Stimulated activated CD8-positive, alpha-beta memory T cell treated with anti-CD3 and anti-CD28 coated beads, Interleukin-12 subunit alpha, Interleukin-12 subunit beta, amount 100 ng/mL, for 1 hour (primary cell): Measurements from ENCODE around the gene STYX.

Experiments used
- DNase-seq: peaks from one replicate; pipeline ENCODE4 v3.0.0-alpha.2; 2020; ENCODE audit warnings: low read depth

Gene STYX

GRCh38 chr14:52729925-52730708 lies at the start of gene STYX:
Gene STYX, plus strand, starts transcription at chr14:52730166. Its CDS starts 309 bp downstream, at chr14:52730475.
- DNase-seq = peak; percentile 94

- DNase-seq = no peak
These were observed 45.9 kb upstream of the STYX start for GRCh38 chr14:52683985-52684520.

- DNase-seq = no peak
These were observed 43.8 kb upstream of the STYX start for GRCh38 chr14:52686176-52686575.

GRCh38 chr14:52690983-52691760 lies 38.8 kb upstream of the STYX start:
- DNase-seq = no peak

GRCh38 chr14:52692248-52692962 lies 37.6 kb upstream of the STYX start:
- DNase-seq = no peak

- no peak for DNase-seq
These were observed 36.9 kb upstream of the STYX start for GRCh38 chr14:52693036-52693435.

GRCh38 chr14:52693532-52693931 lies 36.4 kb upstream of the STYX start:
- DNase-seq = no peak

- DNase-seq = no peak
These were observed 35.0 kb upstream of the STYX start for GRCh38 chr14:52694761-52695480.

- DNase-seq = peak; percentile 26
These were observed 34.4 kb upstream of the STYX start, which contains the start of gene ERO1A for GRCh38 chr14:52695481-52696091. Gene ERO1A, minus strand, starts transcription at chr14:52695558. Its CDS starts 77 bp downstream, at chr14:52695481.

- no peak for DNase-seq
These were observed 29.2 kb upstream of the STYX start for GRCh38 chr14:52700701-52701172.

- no peak for DNase-seq
These were observed 28.7 kb upstream of the STYX start for GRCh38 chr14:52701223-52701622.

- no peak for DNase-seq
These were observed 26.7 kb upstream of the STYX start for GRCh38 chr14:52703225-52703624.

GRCh38 chr14:52703664-52704063 lies 26.3 kb upstream of the STYX start:
- DNase-seq = no peak

GRCh38 chr14:52706286-52706685 lies 23.7 kb upstream of the STYX start:
- DNase-seq = no peak

- peak; percentile 91 for DNase-seq
These were observed 23.0 kb upstream of the STYX start, which contains the start of gene PSMC6 for GRCh38 chr14:52706724-52707706. Gene PSMC6, plus strand, starts transcription at chr14:52707200. Its CDS starts 20 bp downstream, at chr14:52707220.

GRCh38 chr14:52711666-52712065 lies 18.3 kb upstream of the STYX start:
- DNase-seq = no peak

GRCh38 chr14:52716155-52716554 lies 13.8 kb upstream of the STYX start:
- DNase-seq = no peak

- no peak for DNase-seq
These were observed 6.2 kb upstream of the STYX start for GRCh38 chr14:52723514-52724359.

GRCh38 chr14:52724360-52724644 lies 5.7 kb upstream of the STYX start:
- DNase-seq = no peak
